Naive thymus-derived CD4-positive, alpha-beta T cell (primary cell): Measurements from ENCODE around the gene TFF3. TPM values are rescaled to one million over a fixed set of nuclear protein-coding genes. Genes with fewer than 3 reads are reported as not detected.

Source experiments
- ATAC-seq: fragments of 150-1000 bp; cut with Tn5 transposase; 2 replicates; pipeline ENCODE4 v1.10.0; 2021; ENCODE audit warnings: mild to moderate bottlenecking, moderate library complexity
- CTCF ChIA-PET: fragments of 350-600 bp; sonication (Branson Sonifier 250); formaldehyde crosslinking; loops from one replicate; lab custom pipeline; 2021; ENCODE audit warnings: antibody characterized with exemption; lab: Charles Lee
- POLR2A ChIA-PET: fragments of 350-600 bp; sonication (Branson Sonifier 250); formaldehyde crosslinking; loops from one replicate; lab custom pipeline; 2021; ENCODE audit warnings: antibody characterized with exemption, inconsistent platforms; lab: Charles Lee
- DNase-seq, 9 donors: peaks; one replicate each; pipeline versions ENCODE4 v3.0.0 to v3.0.0-alpha.2; 2020 to 2022; ENCODE audit warnings: mixed read lengths in 1 of 9
- H3K27ac ChIP-seq: one replicate; pipeline ENCODE4 v1.7.0; 2013; ENCODE audit warnings: mild to moderate bottlenecking, low read depth, low read length, moderate library complexity
- H3K27me3 ChIP-seq, 2 donors: one replicate each; pipeline ENCODE4 v1.7.0; 2013; ENCODE audit warnings: low read length in 2 of 2, mild to moderate bottlenecking in 2 of 2, moderate library complexity in 2 of 2; ENCODE audit not compliant: control insufficient read depth in 2 of 2, insufficient read depth in 2 of 2
- H3K36me3 ChIP-seq, 3 experiments: 1 replicate in 2 of 3; 2 replicates in 1 of 3; pipeline ENCODE4 v1.7.0; 2013; ENCODE audit warnings: low read length in 3 of 3, mild to moderate bottlenecking in 3 of 3, moderate library complexity in 1 of 3; ENCODE audit not compliant: insufficient read depth in 3 of 3, control insufficient read depth in 2 of 3
- H3K4me1 ChIP-seq, 2 donors: one replicate each; pipeline ENCODE4 v1.7.0; 2013; ENCODE audit warnings: low read length in 2 of 2, mild to moderate bottlenecking in 2 of 2, moderate library complexity in 1 of 2; ENCODE audit not compliant: control insufficient read depth in 2 of 2, insufficient read depth in 2 of 2
- H3K4me3 ChIP-seq: 2 replicates; pipeline ENCODE4 v1.7.0; 2013; ENCODE audit warnings: mild to moderate bottlenecking, low read length
- H3K9me3 ChIP-seq, 3 experiments: 1 replicate in 2 of 3; 2 replicates in 1 of 3; pipeline ENCODE4 v1.7.0; 2013; ENCODE audit warnings: low read length in 3 of 3; ENCODE audit not compliant: control insufficient read depth in 2 of 3
- H3K27ac Mint-ChIP-seq, 9 donors: one replicate each; pipeline ENCODE4 v1.8.0; 2020 to 2022; ENCODE audit warnings: mixed read lengths in 9 of 9, mild to moderate bottlenecking in 8 of 9, moderate library complexity in 5 of 9, inconsistent platforms in 2 of 9
- H3K27me3 Mint-ChIP-seq, 5 donors: one replicate each; pipeline ENCODE4 v1.8.0; 2021 to 2022; ENCODE audit warnings: mixed read lengths in 5 of 5, mild to moderate bottlenecking in 1 of 5
- H3K36me3 Mint-ChIP-seq, 5 donors: one replicate each; pipeline ENCODE4 v1.8.0; 2020 to 2022; ENCODE audit warnings: mixed read lengths in 5 of 5, mild to moderate bottlenecking in 3 of 5, inconsistent platforms in 1 of 5
- H3K4me1 Mint-ChIP-seq, 7 donors: one replicate each; pipeline ENCODE4 v1.8.0; 2020 to 2022; ENCODE audit warnings: mixed read lengths in 7 of 7, mild to moderate bottlenecking in 3 of 7, inconsistent platforms in 1 of 7
- H3K4me3 Mint-ChIP-seq, 10 donors: one replicate each; pipeline ENCODE4 v1.8.0; 2020 to 2022; ENCODE audit warnings: mild to moderate bottlenecking in 10 of 10, mixed read lengths in 10 of 10, moderate library complexity in 6 of 10, inconsistent platforms in 2 of 10
- H3K9me3 Mint-ChIP-seq, 11 donors: one replicate each; pipeline ENCODE4 v1.8.0; 2020 to 2022; ENCODE audit warnings: mixed read lengths in 11 of 11, mild to moderate bottlenecking in 4 of 11, inconsistent platforms in 1 of 11, moderate library complexity in 1 of 11
- intact Hi-C, 2 donors: fragments of 100-400 bp; cut with micrococcal nuclease; formaldehyde crosslinking; loops; one replicate each; pipeline ENCODE4 v1.15.1; 2023
- polyA plus RNA-seq, 2 donors: library from polyadenylated mRNA; unstranded; fragments of 300-500 nt; fragmentation: Illumina TruSeq; gene quantifications; one replicate each; pipeline ENCODE4 v1.2.3, GENCODE V29; 2021
- total RNA-seq, 6 experiments: library from RNA in 5 of 6; stranded (reverse) in 5 of 6; gene quantifications; 1 replicate in 5 of 6; 2 replicates in 1 of 6; pipeline ENCODE4 v1.2.3 and lab custom pipeline; 2021 to 2026

TFF3 gene
- total and polyA plus RNA-seq, 7 experiments from 2014 or later = not detected

GRCh38 chr21:42308914-42309752 is 6.1 kb downstream of the TFF3 start:
- intact Hi-C loops = loop anchor here (1.0 to 5.0 kb wide), 4 partner anchors 72 to 523 kb away; no protein-coding TSS in a partner anchor
- Histone ChIP-seq H3K9me3 (no peaks in the 10 kb centered on the region), H3K27me3 (no peaks in the 10 kb centered on the region), H3K27ac (no peak overlapping the region), H3K4me1 (peaks cover 0 to 8% of the 10 kb centered on the region in 2 donors), H3K4me3 (no peak overlapping the region), H3K36me3 (no peaks in the 10 kb centered on the region)
- Mint-ChIP-seq H3K36me3 (no peaks in the 10 kb centered on the region), H3K27me3 (peaks cover 0 to 15% (median 0%) of the 10 kb centered on the region in 5 donors), H3K27ac (peak overlapping the region in 3 of 9 donors; percentile 32 to 40 (median 32)), H3K4me1 (peaks cover 0 to 16% (median 7%) of the 10 kb centered on the region in 7 donors), H3K9me3 (peaks cover 0 to 3% (median 0%) of the 10 kb centered on the region in 11 donors), H3K4me3 (peak overlapping the region in 1 of 10 donors; percentile 41)
- peak in 1 of 9 donors; percentile 11 for DNase-seq
- ATAC-seq = no peak
- POLR2A ChIA-PET = no interaction called here
- CTCF ChIA-PET = interaction anchor here (0.7 to 1.9 kb wide), 4 partner anchors 29 to 674 kb away, joined by 3 to 5 read pairs (median 4); no protein-coding TSS in a partner anchor

- no peak overlapping the region for H3K4me3 Mint-ChIP-seq
- peaks cover 0 to 16% (median 7%) of the 10 kb centered on the region in 7 donors for H3K4me1 Mint-ChIP-seq
- no peak overlapping the region for H3K4me3 ChIP-seq
- H3K9me3 Mint-ChIP-seq = peaks cover 0 to 3% (median 0%) of the 10 kb centered on the region in 11 donors
- no peaks in the 10 kb centered on the region for H3K27me3 ChIP-seq
- ATAC-seq = peak; percentile 32
- no peak for DNase-seq
- peaks cover 0 to 15% (median 0%) of the 10 kb centered on the region in 5 donors for H3K27me3 Mint-ChIP-seq
- no peaks in the 10 kb centered on the region for H3K9me3 ChIP-seq
- H3K4me1 ChIP-seq = peaks cover 0 to 8% of the 10 kb centered on the region in 2 donors
- H3K36me3 ChIP-seq = no peaks in the 10 kb centered on the region
- POLR2A ChIA-PET = no interaction called here
- H3K36me3 Mint-ChIP-seq = no peaks in the 10 kb centered on the region
- intact Hi-C loops = loop anchor here in 1 of 2 donors (2.0 to 5.0 kb wide), 2 partner anchors 72 to 524 kb away; no protein-coding TSS in a partner anchor
- no peak overlapping the region for H3K27ac ChIP-seq
- no peak overlapping the region for H3K27ac Mint-ChIP-seq
- CTCF ChIA-PET = no interaction called here
These were observed 6.9 kb downstream of the TFF3 start for GRCh38 chr21:42308161-42308913.

- peaks cover 0 to 3% (median 0%) of the 10 kb centered on the region in 11 donors for H3K9me3 Mint-ChIP-seq
- Histone ChIP-seq H3K27me3 (no peaks in the 10 kb centered on the region), H3K4me1 (peaks cover 0 to 8% of the 10 kb centered on the region in 2 donors), H3K36me3 (no peaks in the 10 kb centered on the region), H3K4me3 (no peak overlapping the region), H3K9me3 (no peaks in the 10 kb centered on the region), H3K27ac (no peak overlapping the region)
- H3K4me3 Mint-ChIP-seq = no peak overlapping the region
- DNase-seq = no peak
- intact Hi-C loops = loop anchor here in 1 of 2 donors (5.0 kb wide), 1 partner anchor 525 kb away; no protein-coding TSS in a partner anchor
- ChIA-PET CTCF (interaction anchor here (0.7 kb wide), 1 partner anchor 31 kb away, joined by 5 read pairs; no protein-coding TSS in a partner anchor), POLR2A (no interaction called here)
- H3K4me1 Mint-ChIP-seq = peaks cover 0 to 16% (median 7%) of the 10 kb centered on the region in 7 donors
- peaks cover 0 to 15% (median 0%) of the 10 kb centered on the region in 5 donors for H3K27me3 Mint-ChIP-seq
- peak overlapping the region in 2 of 9 donors; percentile 53 to 66 for H3K27ac Mint-ChIP-seq
- ATAC-seq = no peak
- H3K36me3 Mint-ChIP-seq = no peaks in the 10 kb centered on the region
These were observed 8.1 kb downstream of the TFF3 start for GRCh38 chr21:42307106-42307505.

- DNase-seq (no peak), ATAC-seq (no peak)
- peaks cover 0 to 16% (median 7%) of the 10 kb centered on the region in 7 donors for H3K4me1 Mint-ChIP-seq
- no peaks in the 10 kb centered on the region for H3K36me3 Mint-ChIP-seq
- Histone ChIP-seq H3K9me3 (no peaks in the 10 kb centered on the region), H3K4me3 (no peak overlapping the region), H3K27me3 (no peaks in the 10 kb centered on the region), H3K36me3 (no peaks in the 10 kb centered on the region), H3K4me1 (peaks cover 0 to 8% of the 10 kb centered on the region in 2 donors), H3K27ac (no peak overlapping the region)
- ChIA-PET POLR2A (no interaction called here), CTCF (interaction anchor here (0.7 kb wide), 1 partner anchor 32 kb away, joined by 5 read pairs; no protein-coding TSS in a partner anchor)
- intact Hi-C loops = loop anchor here in 1 of 2 donors (5.0 kb wide), 1 partner anchor 526 kb away; no protein-coding TSS in a partner anchor
- H3K4me3 Mint-ChIP-seq = no peak overlapping the region
- peaks cover 0 to 15% (median 0%) of the 10 kb centered on the region in 5 donors for H3K27me3 Mint-ChIP-seq
- peak overlapping the region in 1 of 9 donors; percentile 53 for H3K27ac Mint-ChIP-seq
- H3K9me3 Mint-ChIP-seq = peaks cover 0 to 3% (median 0%) of the 10 kb centered on the region in 11 donors
These were observed 8.7 kb downstream of the TFF3 start for GRCh38 chr21:42306366-42307035.

GRCh38 chr21:42305707-42306147 is 9.5 kb downstream of the TFF3 start:
- Histone ChIP-seq H3K36me3 (no peaks in the 10 kb centered on the region), H3K27ac (no peak overlapping the region), H3K27me3 (no peaks in the 10 kb centered on the region), H3K9me3 (no peaks in the 10 kb centered on the region), H3K4me3 (no peak overlapping the region), H3K4me1 (peaks cover 0 to 8% of the 10 kb centered on the region in 2 donors)
- DNase-seq (no peak), ATAC-seq (no peak)
- ChIA-PET POLR2A (no interaction called here), CTCF (no interaction called here)
- H3K4me3 Mint-ChIP-seq = no peak overlapping the region
- H3K4me1 Mint-ChIP-seq = peaks cover 0 to 16% (median 7%) of the 10 kb centered on the region in 7 donors
- intact Hi-C loops = loop anchor here in 1 of 2 donors (5.0 kb wide), 1 partner anchor 527 kb away; no protein-coding TSS in a partner anchor
- H3K27me3 Mint-ChIP-seq = peaks cover 0 to 15% (median 0%) of the 10 kb centered on the region in 5 donors
- no peaks in the 10 kb centered on the region for H3K36me3 Mint-ChIP-seq
- peak overlapping the region in 1 of 9 donors; percentile 38 for H3K27ac Mint-ChIP-seq
- H3K9me3 Mint-ChIP-seq = peaks cover 0 to 3% (median 0%) of the 10 kb centered on the region in 11 donors
